Measurements from ENCODE around the gene OTUB2. TPM values are rescaled to one million over a fixed set of nuclear protein-coding genes. Genes with fewer than 3 reads are reported as not detected.

Gene OTUB2
- total RNA-seq, 2 experiments from 2014 or later = 0.28 to 0.84 TPM

DNA sequence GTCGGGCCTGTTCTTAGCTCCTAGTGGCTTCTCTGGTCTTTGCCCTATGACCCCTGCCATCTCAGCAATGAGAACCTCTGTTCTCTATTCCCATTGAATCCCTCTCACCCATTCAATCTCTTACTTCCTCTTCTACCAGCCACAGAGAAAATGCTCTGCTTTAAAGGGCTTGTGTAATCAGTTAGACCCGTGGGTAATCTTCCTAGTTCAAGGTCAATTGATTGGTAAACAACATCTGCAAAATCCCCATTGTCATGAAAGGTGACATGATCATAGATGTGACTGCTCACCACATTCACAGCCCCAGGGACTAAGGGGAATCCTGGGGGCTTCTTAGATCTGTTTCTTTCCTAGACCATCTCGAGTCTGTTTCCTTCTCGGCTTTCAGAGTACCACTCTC lies 36.2 kb upstream of the OTUB2 start:
- no peak for TF ChIP-seq EZH2phosphoT487 (IDR thresholded peaks at IDR 0.05; ENCODE audit: borderline replicate concordance, low read depth, low read length)
- TF ChIP-seq, protein P1, sequence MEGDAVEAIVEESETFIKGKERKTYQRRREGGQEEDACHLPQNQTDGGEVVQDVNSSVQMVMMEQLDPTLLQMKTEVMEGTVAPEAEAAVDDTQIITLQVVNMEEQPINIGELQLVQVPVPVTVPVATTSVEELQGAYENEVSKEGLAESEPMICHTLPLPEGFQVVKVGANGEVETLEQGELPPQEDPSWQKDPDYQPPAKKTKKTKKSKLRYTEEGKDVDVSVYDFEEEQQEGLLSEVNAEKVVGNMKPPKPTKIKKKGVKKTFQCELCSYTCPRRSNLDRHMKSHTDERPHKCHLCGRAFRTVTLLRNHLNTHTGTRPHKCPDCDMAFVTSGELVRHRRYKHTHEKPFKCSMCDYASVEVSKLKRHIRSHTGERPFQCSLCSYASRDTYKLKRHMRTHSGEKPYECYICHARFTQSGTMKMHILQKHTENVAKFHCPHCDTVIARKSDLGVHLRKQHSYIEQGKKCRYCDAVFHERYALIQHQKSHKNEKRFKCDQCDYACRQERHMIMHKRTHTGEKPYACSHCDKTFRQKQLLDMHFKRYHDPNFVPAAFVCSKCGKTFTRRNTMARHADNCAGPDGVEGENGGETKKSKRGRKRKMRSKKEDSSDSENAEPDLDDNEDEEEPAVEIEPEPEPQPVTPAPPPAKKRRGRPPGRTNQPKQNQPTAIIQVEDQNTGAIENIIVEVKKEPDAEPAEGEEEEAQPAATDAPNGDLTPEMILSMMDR (conservative IDR thresholded peaks at IDR 0.05; ENCODE audit: low read length) = no peak
- DNase-seq (ENCODE audit: low spot score) = no peak
- H4K20me1 ChIP-seq (ENCODE audit: insufficient read depth, low read length) = no peaks in the 10 kb centered on the region
- intact Hi-C loops (cut with micrococcal nuclease; ENCODE audit: unreplicated experiment) = no loop called here
- peaks cover 8% of the 10 kb centered on the region for H3K4me1 ChIP-seq (ENCODE audit: insufficient read depth, low read length, poor library complexity, severe bottlenecking)
- H3K4me3 ChIP-seq (ENCODE audit: low read depth, low read length, poor library complexity, severe bottlenecking) = no peak overlapping the region
- BruUV-seq (replicated peaks) = no TSS peak
- no peaks in the 10 kb centered on the region for H3K9me2 ChIP-seq (ENCODE audit: insufficient read depth, low read length)
- H3K4me2 ChIP-seq (ENCODE audit: low read length) = no peak overlapping the region
- H3K27ac ChIP-seq (ENCODE audit: low read depth, low read length, poor library complexity, severe bottlenecking) = no peak overlapping the region
- no peak overlapping the region; the same call in 1 of the 2 replicates for H2AFZ ChIP-seq (ENCODE audit: low read length)
- H3K9me3 ChIP-seq (ENCODE audit: low read length) = no peaks in the 10 kb centered on the region
- POLR2A ChIA-PET = interaction anchor here (0.6 to 1.2 kb wide), 3 partner anchors 10 to 31 kb away, joined by 3 read pairs; no protein-coding TSS in a partner anchor
- CTCF ChIA-PET (ENCODE audit: unreplicated experiment) = no interaction called here
- no peaks in the 10 kb centered on the region for H3K36me3 ChIP-seq (ENCODE audit: insufficient read depth, low read length)
- no peaks in the 10 kb centered on the region for H3K79me2 ChIP-seq (ENCODE audit: insufficient read depth, low read depth, low read length)

DNA sequence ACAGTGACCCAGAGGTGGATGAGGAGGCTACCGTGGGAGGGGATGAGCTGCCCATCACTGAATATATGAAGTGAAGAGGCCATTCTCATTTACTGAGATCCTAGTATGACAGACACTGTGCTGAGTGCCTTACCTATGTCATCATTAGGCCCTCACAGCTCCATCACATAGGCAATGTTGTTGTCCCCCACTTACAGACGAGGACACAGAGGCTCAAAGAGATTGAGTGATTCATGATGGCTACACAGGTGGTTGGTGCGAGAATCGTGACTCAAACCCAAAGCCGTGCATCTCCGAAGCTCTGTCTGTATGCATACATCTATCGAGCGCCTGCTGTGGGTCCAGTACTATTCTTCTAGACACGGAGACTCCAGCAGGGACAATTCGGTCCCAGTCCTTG lies 34.9 kb upstream of the OTUB2 start:
- Histone ChIP-seq H3K36me3 (ENCODE audit: insufficient read depth, low read length) (no peaks in the 10 kb centered on the region), H3K9me3 (ENCODE audit: low read length) (no peaks in the 10 kb centered on the region), H3K27ac (ENCODE audit: low read depth, low read length, poor library complexity, severe bottlenecking) (no peak overlapping the region), H3K4me1 (ENCODE audit: insufficient read depth, low read length, poor library complexity, severe bottlenecking) (peaks cover 8% of the 10 kb centered on the region), H4K20me1 (ENCODE audit: insufficient read depth, low read length) (no peaks in the 10 kb centered on the region), H3K79me2 (ENCODE audit: insufficient read depth, low read depth, low read length) (no peaks in the 10 kb centered on the region), H2AFZ (ENCODE audit: low read length) (no peak overlapping the region), H3K4me3 (ENCODE audit: low read depth, low read length, poor library complexity, severe bottlenecking) (no peak overlapping the region), H3K4me2 (ENCODE audit: low read length) (no peak overlapping the region), H3K9me2 (ENCODE audit: insufficient read depth, low read length) (no peaks in the 10 kb centered on the region)
- ChIA-PET POLR2A (interaction anchor here (1.2 to 1.4 kb wide), 3 partner anchors 9 to 33 kb away, joined by 3 to 5 read pairs (median 4); no protein-coding TSS in a partner anchor), CTCF (ENCODE audit: unreplicated experiment) (no interaction called here)
- no peak for TF ChIP-seq EZH2phosphoT487 (IDR thresholded peaks at IDR 0.05; ENCODE audit: borderline replicate concordance, low read depth, low read length)
- TF ChIP-seq, protein P1 (conservative IDR thresholded peaks at IDR 0.05; ENCODE audit: low read length) = no peak
- no TSS peak for BruUV-seq (replicated peaks)
- intact Hi-C loops (cut with micrococcal nuclease; ENCODE audit: unreplicated experiment) = no loop called here
- DNase-seq (ENCODE audit: low spot score) = no peak

DNA sequence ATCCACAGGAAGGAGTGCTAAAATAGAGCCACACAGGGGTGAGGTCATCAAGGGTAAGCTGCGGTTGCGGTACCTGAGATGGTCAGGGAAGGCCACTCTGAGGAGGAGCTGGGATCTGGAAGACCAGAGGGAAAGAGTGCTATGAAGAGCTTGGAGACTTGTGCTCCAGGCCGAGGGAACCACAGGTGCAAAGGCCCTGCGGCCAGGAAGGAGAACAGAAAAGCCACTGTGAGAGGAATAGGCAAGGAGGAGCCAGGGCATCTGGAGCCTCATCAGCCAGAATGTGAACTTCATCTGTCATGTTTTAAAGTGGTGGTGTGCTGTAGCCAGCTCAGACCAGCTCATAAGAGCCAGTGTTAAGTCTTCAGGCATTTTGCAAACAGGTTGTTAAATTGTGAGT lies 34.5 kb upstream of the OTUB2 start:
- ChIA-PET CTCF (ENCODE audit: unreplicated experiment) (no interaction called here), POLR2A (interaction anchor here (0.6 to 1.4 kb wide), 3 partner anchors 9 to 177 kb away, joined by 3 to 5 read pairs (median 4); no protein-coding TSS in a partner anchor)
- Histone ChIP-seq H3K9me2 (ENCODE audit: insufficient read depth, low read length) (no peaks in the 10 kb centered on the region), H3K36me3 (ENCODE audit: insufficient read depth, low read length) (no peaks in the 10 kb centered on the region), H3K4me3 (ENCODE audit: low read depth, low read length, poor library complexity, severe bottlenecking) (no peak overlapping the region), H3K4me2 (ENCODE audit: low read length) (no peak overlapping the region), H2AFZ (ENCODE audit: low read length) (no peak overlapping the region), H3K79me2 (ENCODE audit: insufficient read depth, low read depth, low read length) (no peaks in the 10 kb centered on the region), H3K4me1 (ENCODE audit: insufficient read depth, low read length, poor library complexity, severe bottlenecking) (peaks cover 8% of the 10 kb centered on the region), H3K27ac (ENCODE audit: low read depth, low read length, poor library complexity, severe bottlenecking) (no peak overlapping the region), H4K20me1 (ENCODE audit: insufficient read depth, low read length) (no peaks in the 10 kb centered on the region), H3K9me3 (ENCODE audit: low read length) (no peaks in the 10 kb centered on the region)
- no TSS peak for BruUV-seq (replicated peaks)
- no peak for DNase-seq (ENCODE audit: low spot score)
- no peak for TF ChIP-seq EZH2phosphoT487 (IDR thresholded peaks at IDR 0.05; ENCODE audit: borderline replicate concordance, low read depth, low read length)
- TF ChIP-seq, protein P1 (conservative IDR thresholded peaks at IDR 0.05; ENCODE audit: low read length) = no peak
- intact Hi-C loops (cut with micrococcal nuclease; ENCODE audit: unreplicated experiment) = no loop called here
